CD4-positive, alpha-beta T cell (primary cell): ENCODE data around the gene TCF4. TPM values are rescaled to one million over a fixed set of nuclear protein-coding genes. Genes with fewer than 3 reads are reported as not detected.
A peak's percentile ranks its signal among the peaks of the same experiment; 100 is the strongest.

Experiments
- ATAC-seq: fragments of 200-7000 bp; cut with Tn5 transposase; one replicate; pipeline ENCODE4 v1.10.0; 2022; ENCODE audit warnings: mild to moderate bottlenecking; ENCODE audit not compliant: poor library complexity
- CTCF ChIA-PET: fragments of 350-600 bp; sonication (Branson Sonifier 250); formaldehyde crosslinking; loops from one replicate; lab custom pipeline; 2021; ENCODE audit warnings: antibody characterized with exemption, inconsistent platforms; lab: Charles Lee
- POLR2A ChIA-PET: fragments of 350-600 bp; sonication (Branson Sonifier 250); formaldehyde crosslinking; loops from one replicate; lab custom pipeline; 2021; ENCODE audit warnings: antibody characterized with exemption, inconsistent platforms; lab: Charles Lee
- DNase-seq, 14 experiments: peaks; one replicate each; pipeline ENCODE4 v3.0.0-alpha.2; 2013 to 2020; ENCODE audit warnings: mixed read lengths in 2 of 14
- H3K27ac ChIP-seq, 2 donors: one replicate each; pipeline versions ENCODE4 v1.5.1 to v1.7.0; 2013; ENCODE audit warnings: low read length in 2 of 2, low read depth in 1 of 2, mild to moderate bottlenecking in 1 of 2
- H3K27me3 ChIP-seq, 2 experiments: 1 replicate in 1 of 2; 2 replicates in 1 of 2; pipeline versions ENCODE4 v1.6.1 to v1.7.0; 2013; ENCODE audit warnings: low read length in 2 of 2, control low read depth in 1 of 2, mild to moderate bottlenecking in 1 of 2, moderate library complexity in 1 of 2; ENCODE audit not compliant: insufficient read depth in 2 of 2, control insufficient read depth in 1 of 2
- H3K36me3 ChIP-seq: one replicate; pipeline ENCODE4 v1.6.1; 2013; ENCODE audit warnings: low read length, control low read depth; ENCODE audit not compliant: insufficient read depth
- H3K4me1 ChIP-seq: one replicate; pipeline ENCODE4 v1.6.1; 2013; ENCODE audit warnings: low read length, control low read depth; ENCODE audit not compliant: insufficient read depth
- H3K4me3 ChIP-seq: one replicate; pipeline ENCODE4 v1.5.1; 2013; ENCODE audit warnings: mild to moderate bottlenecking, low read length, moderate library complexity
- H3K9me3 ChIP-seq, 2 experiments: 1 replicate in 1 of 2; 2 replicates in 1 of 2; pipeline versions ENCODE4 v1.6.1 to v1.7.0; 2013; ENCODE audit warnings: low read length in 2 of 2, mild to moderate bottlenecking in 2 of 2, control low read depth in 1 of 2, moderate library complexity in 1 of 2; ENCODE audit not compliant: control insufficient read depth in 1 of 2, insufficient read depth in 1 of 2
- H3K27ac Mint-ChIP-seq: one replicate; pipeline ENCODE4 v1.8.0; 2020; ENCODE audit warnings: mixed read lengths
- H3K27me3 Mint-ChIP-seq: one replicate; pipeline ENCODE4 v1.8.0; 2021; ENCODE audit warnings: mixed read lengths
- H3K36me3 Mint-ChIP-seq: one replicate; pipeline ENCODE4 v1.8.0; 2021; ENCODE audit warnings: low read depth, mixed read lengths
- H3K4me1 Mint-ChIP-seq: one replicate; pipeline ENCODE4 v1.8.0; 2021; ENCODE audit warnings: low read depth, mixed read lengths
- H3K4me3 Mint-ChIP-seq: one replicate; pipeline ENCODE4 v1.8.0; 2020; ENCODE audit warnings: mild to moderate bottlenecking, mixed read lengths
- H3K9me3 Mint-ChIP-seq: one replicate; pipeline ENCODE4 v1.8.0; 2020; ENCODE audit warnings: mixed read lengths
- intact Hi-C, 2 experiments: fragments of 100-400 bp; cut with DNase I in 1 of 2; cut with micrococcal nuclease in 1 of 2; formaldehyde crosslinking; loops; one replicate each; pipeline versions ENCODE4 v1.15.1 to v1.9.0; 2023 to 2025; cut with DNase I, micrococcal nuclease
- total RNA-seq, 174 experiments: library from RNA in 2 of 174; stranded (reverse) in 2 of 174; gene quantifications; one replicate each; pipeline ENCODE4 v1.2.3 and lab custom pipeline; 2021 to 2026
- TF ChIP-seq, protein P1 (sequence below): fragments of 200-600 bp; IDR thresholded peaks from one replicate; pipeline ENCODE4 v1.8.0; 2022; ENCODE audit warnings: antibody characterized with exemption, mild to moderate bottlenecking

Gene TCF4
- total RNA-seq, 2 experiments from 2014 or later, result 3.0 to 3.2 TPM

- no peaks in the 10 kb centered on the region for H3K27me3 ChIP-seq
- Mint-ChIP-seq H3K27me3 (peaks cover 13% of the 10 kb centered on the region), H3K27ac (no peak overlapping the region), H3K9me3 (no peaks in the 10 kb centered on the region), H3K4me1 (peaks cover 5% of the 10 kb centered on the region), H3K36me3 (no peaks in the 10 kb centered on the region), H3K4me3 (no peak overlapping the region)
- ChIA-PET POLR2A (no interaction called here), CTCF (no interaction called here)
- DNase-seq (no peak), ATAC-seq (no peak)
- peaks cover 0 to 4% of the 10 kb centered on the region in 2 experiments for H3K9me3 ChIP-seq
- H3K27ac ChIP-seq, result no peak overlapping the region
- no peak overlapping the region for H3K4me3 ChIP-seq
- TF ChIP-seq, protein P1, sequence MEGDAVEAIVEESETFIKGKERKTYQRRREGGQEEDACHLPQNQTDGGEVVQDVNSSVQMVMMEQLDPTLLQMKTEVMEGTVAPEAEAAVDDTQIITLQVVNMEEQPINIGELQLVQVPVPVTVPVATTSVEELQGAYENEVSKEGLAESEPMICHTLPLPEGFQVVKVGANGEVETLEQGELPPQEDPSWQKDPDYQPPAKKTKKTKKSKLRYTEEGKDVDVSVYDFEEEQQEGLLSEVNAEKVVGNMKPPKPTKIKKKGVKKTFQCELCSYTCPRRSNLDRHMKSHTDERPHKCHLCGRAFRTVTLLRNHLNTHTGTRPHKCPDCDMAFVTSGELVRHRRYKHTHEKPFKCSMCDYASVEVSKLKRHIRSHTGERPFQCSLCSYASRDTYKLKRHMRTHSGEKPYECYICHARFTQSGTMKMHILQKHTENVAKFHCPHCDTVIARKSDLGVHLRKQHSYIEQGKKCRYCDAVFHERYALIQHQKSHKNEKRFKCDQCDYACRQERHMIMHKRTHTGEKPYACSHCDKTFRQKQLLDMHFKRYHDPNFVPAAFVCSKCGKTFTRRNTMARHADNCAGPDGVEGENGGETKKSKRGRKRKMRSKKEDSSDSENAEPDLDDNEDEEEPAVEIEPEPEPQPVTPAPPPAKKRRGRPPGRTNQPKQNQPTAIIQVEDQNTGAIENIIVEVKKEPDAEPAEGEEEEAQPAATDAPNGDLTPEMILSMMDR, result no peak
- intact Hi-C loops, result loop anchor here in 1 of 2 experiments (5.0 kb wide), 1 partner anchor 1289 kb away; no protein-coding TSS in a partner anchor
- no peaks in the 10 kb centered on the region for H3K36me3 ChIP-seq
- no peaks in the 10 kb centered on the region for H3K4me1 ChIP-seq
Observed at GRCh38 chr18:55418439-55418838, 169.6 kb downstream of the TCF4 start.

DNA sequence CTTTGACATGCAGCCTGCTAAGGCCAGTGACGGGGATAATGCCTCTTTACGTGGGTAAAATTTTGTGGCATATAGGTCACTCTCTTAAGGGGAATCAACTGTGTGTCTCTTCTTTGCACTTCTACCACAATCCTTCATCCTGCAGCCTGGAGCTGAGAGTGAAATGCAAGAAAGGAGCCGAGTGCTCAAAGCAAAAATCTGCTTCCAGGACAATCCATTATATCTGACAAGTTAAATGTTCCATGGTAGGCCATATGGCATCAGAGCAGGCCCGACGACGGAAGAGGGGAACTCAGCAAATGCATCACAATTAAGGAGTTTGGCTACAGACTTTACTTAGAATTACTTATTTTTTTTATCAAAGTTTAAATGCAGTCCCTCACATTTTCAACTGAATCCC is 171.2 kb downstream of the TCF4 start:
- no peak overlapping the region for H3K27ac Mint-ChIP-seq
- intact Hi-C loops, result loop anchor here in 1 of 2 experiments (5.0 kb wide), 1 partner anchor 1291 kb away; no protein-coding TSS in a partner anchor
- DNase-seq, result no peak
- ChIA-PET POLR2A (no interaction called here), CTCF (no interaction called here)
- Histone ChIP-seq H3K4me1 (no peaks in the 10 kb centered on the region), H3K36me3 (no peaks in the 10 kb centered on the region), H3K27ac (no peak overlapping the region), H3K9me3 (no peaks in the 10 kb centered on the region), H3K27me3 (no peaks in the 10 kb centered on the region), H3K4me3 (no peak overlapping the region)
- H3K9me3 Mint-ChIP-seq, result no peaks in the 10 kb centered on the region
- no peak overlapping the region for H3K4me3 Mint-ChIP-seq
- H3K4me1 Mint-ChIP-seq, result peaks cover 5% of the 10 kb centered on the region
- no peak for ATAC-seq
- peaks cover 8% of the 10 kb centered on the region for H3K27me3 Mint-ChIP-seq
- no peaks in the 10 kb centered on the region for H3K36me3 Mint-ChIP-seq
- TF ChIP-seq, protein P1, result no peak

- H3K27ac Mint-ChIP-seq, result no peak overlapping the region
- no peaks in the 10 kb centered on the region for H3K9me3 Mint-ChIP-seq
- H3K9me3 ChIP-seq, result no peaks in the 10 kb centered on the region
- no peaks in the 10 kb centered on the region for H3K36me3 Mint-ChIP-seq
- ATAC-seq, result peak; percentile 57
- CTCF ChIA-PET, result interaction anchor here (1.1 kb wide), 1 partner anchor 27 kb away, joined by 3 read pairs; no protein-coding TSS in a partner anchor
- no peak overlapping the region for H3K4me3 Mint-ChIP-seq
- peak; percentile 36 to 82 (median 56) for DNase-seq
- TF ChIP-seq, protein P1, result peak; percentile 92
- H3K4me1 ChIP-seq, result no peaks in the 10 kb centered on the region
- no peak overlapping the region for H3K27ac ChIP-seq
- intact Hi-C loops, result loop anchor here in 1 of 2 experiments (1.0 to 5.0 kb wide), 2 partner anchors 1161 to 1292 kb away; no protein-coding TSS in a partner anchor
- POLR2A ChIA-PET, result no interaction called here
- H3K4me1 Mint-ChIP-seq, result peaks cover 3% of the 10 kb centered on the region
- H3K27me3 ChIP-seq, result no peaks in the 10 kb centered on the region
- H3K27me3 Mint-ChIP-seq, result peaks cover 7% of the 10 kb centered on the region
- H3K36me3 ChIP-seq, result no peaks in the 10 kb centered on the region
- H3K4me3 ChIP-seq, result no peak overlapping the region
Observed at GRCh38 chr18:55415258-55415871, 172.6 kb downstream of the TCF4 start.
